Cardiac muscle cell (in vitro differentiated cells and primary cell): Measurements from ENCODE around the gene GSS. TPM values are rescaled to one million over a fixed set of nuclear protein-coding genes. Genes with fewer than 3 reads are reported as not detected.

Experiments used
- DNase-seq, 2 donors: peaks; one replicate each; pipeline versions ENCODE4 v3.0.0 to v3.0.0-alpha.2; 2010 to 2017; ENCODE audit warnings: low read depth in 1 of 2, low spot score in 1 of 2
- H3K27ac ChIP-seq: fragments of 200-600 bp; sonication (generic); 2 replicates; pipeline ENCODE4 v1.5.1; 2016
- H3K27me3 ChIP-seq: fragments of 200-600 bp; sonication (generic); 2 replicates; pipeline ENCODE4 v1.6.0; 2016; ENCODE audit warnings: control low read depth
- H3K36me3 ChIP-seq: fragments of 200-600 bp; sonication (generic); 2 replicates; pipeline ENCODE4 v1.5.1; 2016; ENCODE audit warnings: control low read depth
- H3K4me1 ChIP-seq: fragments of 200-600 bp; sonication (generic); 2 replicates; pipeline ENCODE4 v1.8.1; 2017; ENCODE audit warnings: low read depth, mild to moderate bottlenecking, mixed run types
- H3K4me3 ChIP-seq: fragments of 200-600 bp; sonication (generic); 2 replicates; pipeline ENCODE4 v1.5.1; 2016; ENCODE audit warnings: mild to moderate bottlenecking
- H3K9me3 ChIP-seq: fragments of 200-600 bp; sonication (generic); 2 replicates; pipeline ENCODE4 v1.5.1; 2017; ENCODE audit warnings: low read depth, mild to moderate bottlenecking, control low read depth
- CTCF ChIP-seq: IDR thresholded peaks from 2 replicates; pipeline ENCODE4 v1.5.1; 2012; ENCODE audit warnings: low read depth, mild to moderate bottlenecking, low read length
- polyA plus RNA-seq: library from polyadenylated mRNA; unstranded; fragments of >200 nt; fragmentation: Nextera tagmentation; extraction: Ambion mirVana; gene quantifications from 2 replicates; pipeline ENCODE4 v1.2.1, GENCODE V29; 2016
- total RNA-seq: library from RNA; depleted of rRNA; stranded (reverse); fragments of >200 nt; gene quantifications from 2 replicates; pipeline ENCODE4 v1.2.3, GENCODE V29; 2016

GSS gene
- total RNA-seq (50.5 and 69.5 TPM in 2 replicates), polyA plus RNA-seq (59.9 and 82.9 TPM in 2 replicates)

GRCh38 chr20:34955231-34956040 is at the start of gene GSS, which contains the start of gene MYH7B:
TSS of gene GSS (minus strand) at chr20:34955806. CDS start at chr20:34951852, 3,954 bp downstream.
TSS of gene MYH7B (plus strand) at chr20:34955868. CDS start at chr20:34978006, 22,138 bp downstream.
- H3K27ac ChIP-seq: peak within 1 kb of the TSS; percentile 93
- peak within 1 kb of the TSS; percentile 49 for H3K4me3 ChIP-seq
- DNase-seq: peak; percentile 97 to 99
- no peaks in the 10 kb centered on the region for H3K27me3 ChIP-seq
- H3K36me3 ChIP-seq: no peaks in the 10 kb centered on the region
- TF ChIP-seq CTCF: peak; percentile 58
- no peaks in the 10 kb centered on the region for H3K9me3 ChIP-seq
- H3K4me1 ChIP-seq: peaks cover 9% of the 10 kb centered on the region

GRCh38 chr20:35004749-35005462 is 49.3 kb upstream of the GSS start:
- Histone ChIP-seq H3K36me3 (peaks cover 47% of the 10 kb centered on the region), H3K27ac (no peak overlapping the region), H3K4me1 (peaks cover 20% of the 10 kb centered on the region), H3K27me3 (no peaks in the 10 kb centered on the region), H3K9me3 (no peaks in the 10 kb centered on the region), H3K4me3 (no peak overlapping the region)
- TF ChIP-seq CTCF: no peak
- no peak for DNase-seq

GRCh38 chr20:35004051-35004725 is 48.6 kb upstream of the GSS start:
- no peaks in the 10 kb centered on the region for H3K9me3 ChIP-seq
- peaks cover 49% of the 10 kb centered on the region for H3K36me3 ChIP-seq
- TF ChIP-seq CTCF: no peak
- peak overlapping the region; percentile 25 for H3K27ac ChIP-seq
- no peak for DNase-seq
- no peak overlapping the region for H3K4me3 ChIP-seq
- no peaks in the 10 kb centered on the region for H3K27me3 ChIP-seq
- H3K4me1 ChIP-seq: peaks cover 14% of the 10 kb centered on the region

DNA sequence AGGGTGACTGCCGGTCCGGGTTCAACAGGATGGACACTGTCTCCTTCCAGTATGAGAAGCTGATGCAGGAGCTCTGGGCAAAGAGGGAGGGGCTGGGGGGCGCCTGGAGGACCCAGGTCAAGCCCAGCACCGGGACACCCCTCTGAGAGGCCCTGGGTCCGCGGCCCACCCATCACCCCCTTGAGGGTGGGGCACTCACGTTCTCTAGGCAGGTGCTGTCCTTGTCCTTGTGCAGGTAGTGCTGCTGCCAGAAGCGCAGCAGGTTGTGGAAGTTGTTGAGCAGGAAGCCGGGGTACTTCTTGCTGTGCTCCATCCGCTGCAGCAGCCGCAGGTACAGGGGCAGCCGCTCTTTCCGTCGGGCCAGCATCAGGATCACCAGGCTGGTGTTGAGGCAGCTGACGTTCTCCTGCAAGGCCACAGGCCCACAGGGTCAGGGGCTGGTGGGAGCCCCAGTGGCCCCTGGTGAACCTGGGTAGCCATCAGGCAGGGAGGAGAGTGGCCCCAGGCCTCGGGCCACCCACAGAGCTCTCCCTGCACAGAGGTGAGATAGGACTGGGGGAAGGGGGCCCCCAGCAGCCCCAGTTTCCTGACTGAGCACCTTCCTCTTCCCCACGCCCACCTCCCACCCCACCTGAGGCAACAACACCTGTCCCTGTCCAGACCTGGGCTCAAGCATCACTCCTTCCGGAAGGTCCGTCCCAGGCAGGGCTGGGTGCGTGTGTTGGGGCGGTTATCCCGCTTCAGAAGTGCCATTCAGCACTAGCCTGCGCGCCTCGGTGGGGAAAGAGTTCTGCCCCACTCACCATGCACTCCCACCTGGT is 47.8 kb upstream of the GSS start:
- Histone ChIP-seq H3K9me3 (no peaks in the 10 kb centered on the region), H3K27me3 (no peaks in the 10 kb centered on the region), H3K4me3 (no peak overlapping the region), H3K4me1 (peaks cover 6% of the 10 kb centered on the region), H3K36me3 (peaks cover 56% of the 10 kb centered on the region), H3K27ac (peak overlapping the region; percentile 25)
- DNase-seq: no peak
- TF ChIP-seq CTCF: no peak
